Tibial nerve (tissue), 4 donors: ENCODE measurements around the gene TLCD2.

Experiments used
- EP300 ChIP-seq, 2 donors: sonication (generic); formaldehyde crosslinking; IDR thresholded peaks; one replicate each; pipeline ENCODE4 v1.6.1; 2017; ENCODE audit warnings: antibody characterized with exemption in 2 of 2, mild to moderate bottlenecking in 1 of 2
- POLR2A ChIP-seq, 2 donors: fragments of 450-650 bp; IDR thresholded peaks; one replicate each; pipeline ENCODE4 v1.6.1; 2017; ENCODE audit warnings: antibody characterized with exemption in 2 of 2, mild to moderate bottlenecking in 2 of 2, moderate library complexity in 2 of 2
- TF ChIP-seq, protein P1 (sequence below), 5 experiments: fragments of 200-600 bp in 3 of 5; fragments of 450-650 bp in 2 of 5; sonication (generic) in 3 of 5; IDR thresholded peaks; one replicate each; pipeline ENCODE4 v1.5.1; 2016 to 2019; ENCODE audit warnings: antibody characterized with exemption in 5 of 5, mild to moderate bottlenecking in 3 of 5, moderate library complexity in 2 of 5

DNA sequence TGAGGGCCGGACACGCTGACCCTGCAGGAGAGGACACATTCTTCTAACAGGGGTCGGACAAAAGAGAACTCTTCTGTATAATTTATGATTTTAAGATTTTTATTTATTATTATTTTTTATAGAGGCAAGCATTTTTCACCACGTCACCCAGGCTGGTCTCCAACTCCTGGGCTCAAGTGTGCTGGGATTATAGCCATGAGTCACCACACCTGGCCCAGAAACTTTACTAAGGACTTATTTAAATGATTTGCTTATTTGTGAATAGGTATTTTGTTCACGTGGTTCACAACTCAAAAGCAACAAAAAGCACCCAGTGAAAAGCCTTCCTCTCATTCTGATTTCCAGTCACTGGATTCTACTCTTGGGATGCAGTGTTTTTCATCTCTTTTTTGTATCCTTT, 49.4 kb upstream of the TLCD2 start:
- TF ChIP-seq, protein P1, sequence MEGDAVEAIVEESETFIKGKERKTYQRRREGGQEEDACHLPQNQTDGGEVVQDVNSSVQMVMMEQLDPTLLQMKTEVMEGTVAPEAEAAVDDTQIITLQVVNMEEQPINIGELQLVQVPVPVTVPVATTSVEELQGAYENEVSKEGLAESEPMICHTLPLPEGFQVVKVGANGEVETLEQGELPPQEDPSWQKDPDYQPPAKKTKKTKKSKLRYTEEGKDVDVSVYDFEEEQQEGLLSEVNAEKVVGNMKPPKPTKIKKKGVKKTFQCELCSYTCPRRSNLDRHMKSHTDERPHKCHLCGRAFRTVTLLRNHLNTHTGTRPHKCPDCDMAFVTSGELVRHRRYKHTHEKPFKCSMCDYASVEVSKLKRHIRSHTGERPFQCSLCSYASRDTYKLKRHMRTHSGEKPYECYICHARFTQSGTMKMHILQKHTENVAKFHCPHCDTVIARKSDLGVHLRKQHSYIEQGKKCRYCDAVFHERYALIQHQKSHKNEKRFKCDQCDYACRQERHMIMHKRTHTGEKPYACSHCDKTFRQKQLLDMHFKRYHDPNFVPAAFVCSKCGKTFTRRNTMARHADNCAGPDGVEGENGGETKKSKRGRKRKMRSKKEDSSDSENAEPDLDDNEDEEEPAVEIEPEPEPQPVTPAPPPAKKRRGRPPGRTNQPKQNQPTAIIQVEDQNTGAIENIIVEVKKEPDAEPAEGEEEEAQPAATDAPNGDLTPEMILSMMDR (IDR thresholded peaks at IDR 0.05) = no peak
- no peak for TF ChIP-seq POLR2A (IDR thresholded peaks at IDR 0.05)
- TF ChIP-seq EP300 (IDR thresholded peaks at IDR 0.05) = no peak
